ENCODE results near the gene PCBP3.

GRCh38 chr21:45874716-45875415 lies 231.3 kb downstream of the PCBP3 start:
- TF ChIP-seq REST (IDR thresholded peaks at IDR 0.05; ENCODE audit: low read depth, low read length) (no peak), RAD21 (IDR thresholded peaks at IDR 0.05; ENCODE audit: insufficient read depth, low read depth, low read length) (no peak), POLR2AphosphoS5 (IDR thresholded peaks at IDR 0.05; ENCODE audit: low read length) (no peak), POLR2AphosphoS2 (IDR thresholded peaks at IDR 0.05; ENCODE audit: low read depth, low read length) (no peak), USF2 (IDR thresholded peaks at IDR 0.05; ENCODE audit: borderline replicate concordance, low read depth, low read length) (no peak), EZH2 (IDR thresholded peaks at IDR 0.05; ENCODE audit: borderline replicate concordance, control insufficient read depth, low read depth, low read length) (no peak), CTCF (IDR thresholded peaks at IDR 0.05 in 2 of 3, conservative IDR thresholded peaks at IDR 0.05 in 1 of 3; ENCODE audit: control insufficient read depth in 2 of 3, extremely low read depth in 1 of 3, insufficient read depth in 1 of 3, low read depth in 3 of 3, low read length in 3 of 3) (no peak), SRF (IDR thresholded peaks at IDR 0.05; ENCODE audit: low read depth in 2 of 2, low read length in 2 of 2) (no peak), POLR2A (IDR thresholded peaks at IDR 0.05; ENCODE audit: low read depth, low read length) (no peak), TAF1 (IDR thresholded peaks at IDR 0.05; ENCODE audit: borderline replicate concordance, low read depth, low read length) (no peak), EGR1 (IDR thresholded peaks at IDR 0.05; ENCODE audit: borderline replicate concordance in 1 of 2, low read depth in 2 of 2, low read length in 2 of 2) (no peak), SREBF2 (IDR thresholded peaks at IDR 0.05; ENCODE audit: low read length) (no peak)

Data from GM12878 (cell line).